ENCODE measurements around the gene RASIP1.
"Not testable (repeated sequence)": the region's sequence is repeated elsewhere in the genome, so short reads cannot be mapped to it uniquely, and the experiment has no call there.

Gene RASIP1

DNA sequence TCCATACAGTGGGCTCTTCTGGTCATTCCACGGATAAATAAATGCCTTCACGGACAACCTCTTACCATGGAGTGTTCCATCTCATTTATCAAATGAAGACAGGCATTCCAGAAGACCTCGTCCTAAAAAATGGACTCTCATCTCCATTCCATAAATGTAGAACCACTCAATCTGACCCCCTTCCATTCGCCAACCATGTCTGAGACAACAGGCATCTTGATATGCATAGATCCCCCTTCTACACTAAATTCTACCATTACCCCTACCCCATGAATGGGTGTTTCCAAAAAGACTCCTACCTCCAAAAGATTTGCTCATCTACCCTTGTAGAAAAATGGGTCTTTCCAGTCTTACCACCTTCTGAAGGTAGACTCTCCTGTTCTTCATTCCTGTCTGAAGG is 9.0 kb downstream of the RASIP1 start:
- no peak for DNase-seq (ENCODE audit: low read depth)

DNA sequence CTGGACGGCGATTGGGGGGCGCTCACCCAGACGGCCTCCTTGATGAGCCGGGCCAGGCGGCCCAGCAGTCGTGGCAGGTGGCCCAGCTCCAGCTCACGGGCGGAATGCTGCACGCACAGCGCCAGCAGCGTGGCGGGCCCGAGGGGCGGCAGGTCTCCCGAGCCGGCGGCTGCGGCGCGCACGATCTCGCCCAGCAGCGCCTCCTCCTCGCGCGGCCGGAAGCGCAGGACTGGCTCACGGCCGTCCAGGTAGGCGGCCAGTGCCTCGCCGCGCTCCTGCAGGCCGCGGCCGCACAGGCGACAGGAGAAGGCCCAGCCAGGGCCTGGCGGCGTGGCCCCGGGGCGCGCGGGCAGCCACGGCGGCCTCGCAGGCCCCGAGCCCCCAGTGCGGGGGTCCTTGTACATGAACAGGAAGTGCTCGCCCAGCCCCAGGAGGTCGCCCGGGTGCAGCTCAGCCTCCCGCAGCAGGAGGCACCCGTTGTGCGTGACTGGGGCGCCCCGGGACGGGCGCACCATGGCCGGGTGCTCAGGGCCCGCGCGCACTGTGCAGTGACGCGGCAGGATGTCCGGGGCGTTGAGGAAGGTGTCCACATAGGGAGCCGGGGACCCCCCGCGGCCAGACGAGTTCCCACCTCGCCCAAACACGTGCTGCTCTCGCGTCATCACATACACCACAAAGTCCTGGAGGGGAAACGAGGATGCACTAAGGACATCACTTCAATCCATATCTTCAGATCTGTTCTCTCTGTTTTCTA is 11.3 kb downstream of the RASIP1 start:
- DNase-seq (ENCODE audit: low read depth), result no peak

DNA sequence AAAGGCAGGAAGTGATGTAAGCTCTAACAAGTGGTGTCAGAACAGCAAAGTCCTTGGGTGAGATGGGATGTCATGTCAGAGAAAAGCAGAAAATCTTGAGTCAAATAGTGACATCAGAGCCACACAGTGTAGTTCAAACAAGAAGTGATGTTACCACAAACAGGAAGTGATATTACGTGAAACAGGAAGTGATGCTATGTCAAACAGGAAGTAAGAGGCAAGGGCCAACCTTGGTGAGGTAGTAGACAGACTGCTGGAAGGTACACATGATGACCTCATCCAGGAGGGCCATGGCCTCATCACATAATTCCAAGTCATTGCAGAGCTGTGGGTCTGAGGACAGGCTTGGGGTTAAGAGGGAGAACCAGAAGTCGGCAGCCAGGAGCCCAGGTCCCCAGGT is 13.9 kb downstream of the RASIP1 start:
- DNase-seq (ENCODE audit: low read depth), result no peak

DNA sequence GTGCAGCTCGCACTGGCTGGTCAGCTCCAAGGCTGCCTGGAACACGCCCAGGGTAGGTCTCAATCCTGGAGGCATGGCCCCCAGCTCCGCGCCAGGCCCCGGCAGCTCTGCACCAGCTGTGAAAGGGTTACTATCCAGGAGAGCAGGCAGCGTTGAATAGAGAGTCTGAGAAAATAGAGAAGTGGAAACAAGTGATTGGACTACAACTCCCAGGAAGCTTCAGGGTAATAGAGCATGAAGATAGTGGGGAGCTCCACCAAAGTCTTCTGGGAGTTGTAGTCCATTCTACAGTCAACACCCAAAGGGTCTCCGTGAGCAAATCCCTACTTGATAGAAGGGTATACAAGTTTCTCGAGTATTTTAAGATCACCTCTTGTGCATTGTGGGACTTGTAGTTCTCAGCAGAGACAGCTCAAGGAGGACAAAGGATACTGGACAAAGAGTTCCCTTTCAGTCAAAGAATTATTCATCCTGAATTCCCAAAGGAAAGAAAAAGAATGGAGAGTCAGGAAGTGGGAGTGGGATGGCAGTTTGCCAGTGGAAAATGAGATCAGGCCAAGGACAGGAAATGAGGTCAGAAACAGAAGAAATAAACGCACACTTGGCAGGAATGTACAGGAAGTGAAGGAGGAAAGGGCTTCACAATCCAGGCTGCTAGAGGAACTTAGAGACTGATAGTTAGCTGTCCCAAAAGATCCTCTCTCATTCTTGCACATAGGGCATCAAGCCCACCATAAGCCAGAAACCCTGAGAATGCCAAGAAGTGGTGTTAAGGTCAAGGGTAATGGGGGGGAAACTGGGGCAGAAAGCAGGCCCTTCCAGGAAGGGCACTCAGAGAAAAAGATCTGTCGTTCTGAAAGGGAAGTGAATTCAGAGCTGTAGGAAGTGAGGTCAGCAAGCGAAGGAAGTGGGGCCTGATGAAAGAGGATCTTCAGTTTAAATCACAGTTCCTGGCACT is 15.3 kb downstream of the RASIP1 start:
- DNase-seq (ENCODE audit: low read depth), result peak; percentile 93

DNA sequence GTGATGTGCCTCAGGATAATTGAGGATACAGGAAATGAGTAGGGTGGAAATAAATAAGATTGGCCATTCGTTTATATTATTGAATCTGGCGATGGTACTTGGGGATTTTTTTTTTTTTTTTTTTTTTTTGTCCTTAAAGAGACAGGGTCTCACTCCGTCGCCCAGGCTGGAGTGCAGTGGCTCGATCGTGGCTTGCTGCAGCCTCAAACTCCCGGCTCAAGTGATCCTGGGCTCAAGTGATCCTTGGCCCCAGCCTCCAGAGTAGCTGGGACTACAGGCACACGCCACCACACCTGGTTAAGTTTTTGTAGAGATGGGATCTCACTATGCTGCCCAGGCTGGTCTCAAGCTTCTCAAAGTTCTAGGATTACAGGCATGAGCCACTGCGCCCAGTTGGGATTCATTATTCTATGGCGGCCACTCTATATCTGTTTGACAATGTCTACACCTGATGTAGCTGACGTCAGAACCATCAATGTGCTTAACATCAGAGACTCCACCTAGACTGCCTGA is 18.2 kb downstream of the RASIP1 start:
- DNase-seq (ENCODE audit: low read depth), result no peak

DNA sequence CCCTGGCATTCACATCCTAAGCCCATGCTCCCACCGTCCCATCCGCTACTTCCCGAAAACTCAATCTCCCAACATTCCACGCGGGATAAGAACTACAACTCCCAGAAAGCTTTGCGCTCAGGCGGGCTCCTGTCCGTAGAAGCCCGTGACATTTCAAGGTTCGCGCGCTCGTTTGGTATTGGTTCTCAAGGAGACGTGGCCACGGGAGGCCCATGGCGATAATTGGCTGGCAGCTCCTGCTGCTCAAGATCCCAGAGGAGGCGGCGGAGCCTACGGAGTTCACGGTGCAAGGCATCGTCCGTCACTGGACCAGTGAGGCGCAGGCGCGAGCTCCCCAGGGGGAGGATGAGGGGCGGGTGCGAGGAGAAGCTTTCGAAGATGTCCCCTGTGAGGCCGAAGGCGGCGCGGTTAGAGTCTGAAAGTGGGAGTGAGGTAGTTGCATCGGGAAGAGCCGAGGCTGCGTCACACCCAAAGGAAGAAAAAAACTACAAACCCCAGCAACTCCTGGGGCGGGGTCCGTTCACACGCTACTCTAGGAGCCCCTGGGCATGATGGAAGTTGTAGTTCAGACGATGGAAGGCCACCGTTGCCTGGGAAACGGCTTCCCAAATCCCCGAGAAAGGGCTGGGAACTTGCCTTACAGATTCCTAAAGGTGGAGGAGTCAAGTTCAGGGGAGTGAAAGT is 19.7 kb downstream of the RASIP1 start:
- peak; percentile 87 for DNase-seq (ENCODE audit: low read depth)

DNA sequence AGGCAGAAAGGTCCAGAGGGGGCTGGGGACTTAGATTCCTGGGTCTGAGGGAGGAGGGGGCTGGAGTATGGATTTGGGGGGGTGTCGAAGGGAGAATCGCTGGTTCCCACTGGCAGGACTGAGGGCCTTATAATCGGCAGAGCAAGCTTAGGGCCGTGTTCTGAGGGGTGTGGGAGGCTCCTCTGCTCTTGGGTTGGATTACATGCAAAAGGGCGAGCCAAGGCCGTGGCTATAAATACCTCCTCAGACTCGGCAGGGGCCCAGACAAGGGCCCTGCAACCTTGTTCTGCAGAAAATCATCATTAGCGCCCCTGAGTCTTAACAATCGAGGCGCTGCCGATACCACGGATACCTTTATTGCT is 20.2 kb downstream of the RASIP1 start:
- no peak for DNase-seq (ENCODE audit: low read depth)

DNA sequence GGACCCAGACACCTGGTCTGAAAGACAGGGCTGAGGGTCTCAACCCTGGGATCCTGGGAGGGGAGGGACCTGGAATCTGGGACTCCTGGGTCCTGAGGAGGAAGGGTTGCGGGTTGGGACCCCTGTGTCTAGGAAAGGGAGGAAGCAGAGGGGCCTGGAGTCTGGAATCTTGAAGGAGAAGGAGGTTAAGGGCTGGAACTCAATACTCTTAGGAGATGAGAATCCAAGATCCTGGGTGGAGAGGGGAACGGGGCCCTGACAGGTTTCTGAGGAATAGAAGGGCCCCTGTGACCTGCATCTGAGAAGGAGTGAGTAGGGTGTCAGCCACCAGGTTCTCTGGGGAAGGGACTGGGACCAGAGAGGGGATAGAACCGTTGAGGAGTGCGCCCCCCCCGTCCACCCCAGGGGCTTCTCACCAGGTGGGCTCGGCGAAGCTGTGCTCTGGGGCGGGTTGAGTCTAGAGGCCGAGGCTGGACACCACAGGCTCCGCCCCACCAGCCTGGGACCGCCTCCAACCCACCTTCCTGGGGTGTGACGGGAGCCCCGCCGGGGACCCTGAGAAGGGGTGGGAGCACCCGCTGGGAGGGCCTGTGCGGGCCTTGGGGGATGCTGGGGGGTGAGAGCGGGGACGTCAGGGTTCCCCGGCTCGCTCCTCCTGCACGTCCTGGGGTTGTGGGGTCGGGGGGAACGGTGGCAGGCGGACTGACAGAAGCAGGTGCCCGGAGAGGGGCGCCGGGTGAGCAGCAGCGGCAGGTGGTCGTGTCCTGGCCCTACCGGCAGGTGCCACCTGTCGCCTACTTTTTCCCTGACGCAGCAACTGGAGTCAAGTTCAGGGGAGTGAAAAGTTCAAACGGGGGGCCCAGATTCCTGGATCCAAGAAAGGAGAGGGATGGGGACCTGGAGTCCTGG is 20.9 kb downstream of the RASIP1 start, which contains the start of gene MAMSTR:
Gene MAMSTR (minus strand): TSS at position 463 of the 909 bp plus-strand sequence. CDS start 694 bp downstream, outside the sequence.
- DNase-seq (ENCODE audit: low read depth), result no peak

DNA sequence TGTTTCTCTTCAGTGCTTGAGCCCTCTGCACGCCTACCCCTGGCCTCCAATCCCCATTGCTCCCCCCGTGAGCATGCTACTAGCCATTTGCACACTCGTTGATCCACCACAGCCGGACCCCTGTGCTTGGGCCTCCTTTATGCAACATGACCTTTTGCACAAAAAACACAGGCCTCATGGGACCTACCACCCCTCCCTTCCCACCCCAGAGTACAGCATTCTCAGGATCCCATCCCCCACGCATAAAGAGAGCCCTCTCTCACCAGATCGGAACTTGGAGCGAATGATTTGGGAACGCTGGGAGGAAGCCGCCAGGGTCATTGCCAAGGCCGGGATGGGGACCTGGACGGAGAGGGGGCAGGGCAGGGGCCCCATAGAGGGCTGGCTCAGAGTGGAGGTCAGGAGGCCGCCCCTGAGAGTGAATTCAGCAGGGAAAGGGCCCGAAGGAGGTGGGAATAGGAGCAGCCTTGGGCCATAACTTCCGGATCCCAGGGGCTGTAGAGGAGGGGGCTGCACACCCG is 21.6 kb downstream of the RASIP1 start:
- no peak for DNase-seq (ENCODE audit: low read depth)

DNA sequence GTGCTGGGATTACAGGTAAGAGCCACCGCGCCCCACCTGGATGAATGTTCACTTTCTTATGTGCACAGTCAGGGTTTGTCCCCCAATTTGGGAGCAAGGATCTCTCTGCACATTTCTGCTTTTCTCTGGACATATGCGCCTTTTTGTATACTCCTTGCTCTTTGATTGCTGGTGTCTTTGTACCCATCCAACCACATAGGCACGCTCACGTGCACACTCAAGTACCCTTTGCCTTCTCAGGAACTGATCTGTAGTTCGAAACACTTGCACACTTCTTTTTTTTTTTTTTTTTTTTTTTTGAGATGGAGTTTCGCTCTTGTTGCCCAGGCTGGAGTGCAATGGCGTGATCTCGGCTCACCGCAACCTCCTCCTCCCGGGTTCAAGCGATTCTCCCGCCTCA is 22.3 kb downstream of the RASIP1 start:
- DNase-seq (ENCODE audit: low read depth), result not testable (repeated sequence)

DNA sequence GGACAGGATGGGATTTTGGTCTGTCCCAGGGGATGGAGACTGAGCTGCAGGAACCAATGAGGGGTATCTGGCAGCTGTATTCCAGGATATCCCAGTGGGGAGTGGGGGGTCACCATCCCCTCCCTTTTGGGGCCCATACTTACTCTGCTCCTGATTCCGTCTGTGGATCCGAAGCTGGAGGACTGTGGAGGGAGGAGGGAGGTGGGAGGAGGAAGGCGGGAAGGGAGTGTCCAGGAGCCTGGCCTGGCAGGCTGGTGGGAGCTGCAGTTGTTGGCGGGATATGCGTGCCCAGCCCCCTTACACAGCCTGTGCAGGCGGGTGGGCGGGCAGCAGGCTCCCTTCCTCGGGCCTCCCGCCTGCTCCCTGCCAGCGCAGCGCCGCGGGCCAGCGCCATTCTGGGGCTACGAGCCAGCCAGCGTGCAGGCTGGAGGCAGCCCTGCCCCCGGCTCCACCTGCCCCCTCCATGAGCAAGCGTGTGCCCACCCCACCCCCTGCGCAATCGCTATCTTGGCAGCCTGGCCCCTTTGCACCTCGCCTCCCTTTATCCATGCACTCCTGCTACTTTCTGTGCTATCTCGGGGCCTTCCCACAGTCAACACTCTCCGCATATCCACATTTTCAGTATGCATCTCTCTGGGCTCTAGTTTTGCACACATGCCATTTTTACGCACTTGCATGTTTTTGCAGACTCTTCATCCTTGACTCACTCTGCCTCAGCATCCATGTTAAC is 23.7 kb downstream of the RASIP1 start:
- DNase-seq (ENCODE audit: low read depth), result no peak

DNA sequence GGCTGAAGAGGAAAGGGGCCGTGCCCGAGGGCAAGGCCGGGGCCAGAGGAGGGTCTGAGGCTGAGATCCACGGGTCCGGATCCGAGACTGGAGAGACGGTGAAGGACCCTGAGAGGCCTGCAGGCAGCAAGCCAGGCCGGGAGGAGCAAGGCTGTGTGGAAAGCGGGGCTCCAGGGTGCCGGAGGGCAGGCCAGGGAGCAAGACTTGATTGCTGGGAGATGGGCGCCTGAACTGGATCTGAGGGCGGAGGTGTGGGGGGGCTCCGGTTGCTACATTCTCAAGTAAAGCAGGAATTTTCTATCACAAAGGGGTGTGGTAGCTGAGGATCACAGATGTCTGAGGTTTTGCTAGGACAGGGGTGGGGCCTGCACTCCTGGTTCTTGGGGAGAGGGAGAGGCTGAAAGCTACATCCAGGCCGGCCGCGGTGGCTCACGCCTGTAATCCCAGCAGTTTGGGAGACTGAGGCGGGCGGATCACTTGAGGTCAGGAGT is 24.7 kb downstream of the RASIP1 start:
- DNase-seq (ENCODE audit: low read depth), result no peak

DNA sequence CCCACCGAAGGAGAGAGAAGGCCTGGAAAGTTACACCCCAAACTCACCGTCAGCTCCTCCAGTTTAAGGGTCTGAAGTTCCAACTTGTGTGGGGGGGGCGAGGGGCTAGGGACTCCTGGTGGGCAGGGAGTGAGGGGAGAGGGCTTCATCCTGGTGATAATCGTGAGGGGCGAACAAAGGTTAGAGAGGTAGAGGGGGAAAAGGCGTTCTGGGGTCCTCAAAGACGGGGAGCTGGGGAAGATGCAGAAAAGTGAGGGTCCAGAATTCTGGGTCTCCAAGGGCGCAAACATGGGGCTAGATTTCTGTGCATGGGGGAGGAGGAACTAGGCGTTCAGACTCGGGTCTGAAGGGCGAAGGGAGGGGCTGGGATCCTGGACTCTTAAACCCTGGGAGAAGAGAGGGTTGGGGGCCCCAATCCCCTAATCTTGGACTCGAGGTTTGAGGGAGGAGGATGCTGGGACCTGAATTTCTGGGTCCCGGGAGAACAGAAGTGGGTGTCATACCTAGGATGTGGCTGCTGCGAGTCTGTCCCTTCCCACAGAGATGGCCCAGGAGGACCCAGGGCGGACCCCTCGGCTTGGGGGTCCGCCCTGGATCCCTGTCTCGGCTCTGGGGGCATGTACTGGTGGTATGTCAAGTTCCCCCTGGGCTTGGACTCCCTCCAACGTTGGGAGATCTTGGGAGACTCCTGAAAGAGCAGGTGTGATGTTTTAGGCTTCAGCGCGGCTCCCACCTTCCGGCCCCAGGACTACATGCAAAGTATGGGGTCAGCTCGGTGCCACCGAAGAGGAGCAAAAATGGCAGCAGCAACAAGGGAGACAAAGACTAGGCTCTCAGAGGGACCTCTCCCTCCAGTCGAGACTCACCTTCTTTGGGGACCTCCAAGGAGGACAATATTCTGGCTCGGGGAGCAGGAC is 25.4 kb downstream of the RASIP1 start:
- no peak for DNase-seq (ENCODE audit: low read depth)

DNA sequence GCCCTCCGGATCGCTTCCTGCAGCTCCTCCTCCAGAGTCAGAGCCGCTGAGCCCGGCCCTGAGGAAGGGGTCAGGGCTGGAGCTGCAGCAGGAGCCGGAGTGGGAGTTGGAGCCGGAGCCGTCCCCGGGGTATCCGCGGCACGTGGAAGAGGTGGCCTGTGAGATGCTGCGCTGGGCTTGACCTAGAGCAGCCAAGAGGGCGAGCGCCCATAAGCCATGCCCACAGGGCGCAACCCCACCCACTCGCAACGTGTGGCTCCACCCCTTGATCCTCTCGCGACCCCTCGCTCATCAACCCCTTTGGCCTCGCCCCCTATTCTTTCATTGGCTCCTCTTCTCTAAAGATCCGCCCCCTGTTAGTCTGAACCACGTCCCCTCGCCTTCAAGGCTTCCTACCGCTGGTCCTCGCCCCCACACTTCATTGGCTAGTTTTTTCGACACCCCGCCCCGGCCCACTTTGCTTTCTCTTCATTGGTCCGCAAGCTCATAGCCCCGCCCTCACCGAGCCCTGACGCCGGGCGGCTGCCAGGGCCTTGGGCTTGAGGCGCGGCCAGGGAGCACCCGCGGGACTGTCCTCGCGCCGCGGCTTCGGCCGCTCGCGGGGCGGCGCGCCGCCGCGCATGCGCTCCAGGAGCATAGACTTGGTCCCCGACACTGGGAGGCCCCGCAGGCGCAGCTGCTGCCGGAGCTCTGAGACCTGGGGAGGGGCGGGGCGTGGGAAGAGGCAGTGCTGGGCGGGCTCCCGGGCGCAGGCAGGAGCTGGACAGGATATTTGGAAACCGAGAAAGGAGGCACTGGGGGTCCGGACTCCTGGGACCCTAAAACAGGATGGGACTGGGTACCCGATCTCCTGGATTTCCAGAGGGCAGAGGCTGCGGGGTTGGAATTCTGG is 26.3 kb downstream of the RASIP1 start:
- DNase-seq (ENCODE audit: low read depth), result peak; percentile 100

DNA sequence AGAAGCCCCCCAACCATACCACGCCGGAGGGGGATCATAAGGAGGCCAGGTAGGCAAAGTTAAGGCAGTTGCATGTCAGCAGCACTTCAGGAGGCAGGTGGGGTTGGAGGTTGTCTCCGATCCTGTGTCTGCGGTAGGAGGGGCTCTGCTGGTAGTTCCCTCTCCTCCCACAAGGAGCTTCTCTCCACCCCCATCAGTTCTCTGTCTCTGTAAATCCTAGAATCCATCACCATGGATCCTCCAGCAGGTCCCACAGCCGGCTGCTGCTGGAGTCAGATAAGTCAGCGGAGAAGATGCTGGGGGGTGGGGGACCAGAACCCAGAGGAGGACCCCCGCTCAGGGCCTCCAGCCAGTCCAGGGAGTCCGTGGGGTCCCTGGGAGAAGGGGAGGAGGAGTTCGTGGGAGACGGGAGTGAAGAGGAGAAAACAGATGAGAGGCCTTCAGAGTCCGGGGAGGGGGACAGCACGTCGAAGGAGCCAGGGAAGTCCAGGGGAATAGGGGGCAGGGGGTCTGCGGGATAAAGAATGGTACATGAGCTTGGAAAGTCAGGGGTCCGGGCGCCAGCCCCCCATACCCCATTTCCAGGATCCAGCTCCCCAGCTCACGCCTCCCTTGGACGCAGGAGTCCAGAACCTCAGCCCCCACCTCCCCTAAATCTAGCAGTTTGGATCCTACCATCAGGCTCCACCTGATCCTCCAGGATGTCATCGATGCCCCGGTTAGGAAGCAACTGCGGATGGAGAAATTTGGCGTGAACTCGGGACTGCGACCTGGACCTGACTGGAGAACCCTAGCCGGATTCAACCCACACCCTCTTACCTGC is 27.2 kb downstream of the RASIP1 start:
- no peak for DNase-seq (ENCODE audit: low read depth)

DNA sequence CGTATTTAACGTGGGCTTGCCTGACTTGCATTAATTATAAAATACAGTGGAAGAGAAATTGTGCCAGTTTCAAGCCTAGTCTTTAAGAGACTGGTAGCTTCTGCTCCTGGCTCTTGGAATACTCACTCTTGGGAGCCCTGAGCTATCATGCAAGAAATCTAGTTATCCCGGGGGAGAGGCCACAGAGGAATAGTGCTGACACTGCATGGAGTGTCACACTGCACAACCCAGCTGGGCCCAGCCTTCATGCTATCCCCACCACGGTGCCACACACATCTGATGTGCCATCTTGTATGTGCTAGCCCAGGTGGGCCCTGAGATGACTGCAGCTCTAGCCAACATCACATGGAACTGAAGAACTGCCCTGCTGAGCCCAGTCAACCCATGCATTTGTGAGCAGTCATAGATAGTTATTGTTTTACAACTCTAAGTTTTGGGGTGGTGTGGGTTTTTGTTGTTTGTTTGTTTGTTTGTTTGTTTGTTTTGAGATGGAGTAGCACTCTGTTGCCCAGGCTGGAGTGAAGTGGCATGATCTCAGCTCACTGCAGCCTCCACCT is 29.2 kb downstream of the RASIP1 start:
- no peak for DNase-seq (ENCODE audit: low read depth)

DNA sequence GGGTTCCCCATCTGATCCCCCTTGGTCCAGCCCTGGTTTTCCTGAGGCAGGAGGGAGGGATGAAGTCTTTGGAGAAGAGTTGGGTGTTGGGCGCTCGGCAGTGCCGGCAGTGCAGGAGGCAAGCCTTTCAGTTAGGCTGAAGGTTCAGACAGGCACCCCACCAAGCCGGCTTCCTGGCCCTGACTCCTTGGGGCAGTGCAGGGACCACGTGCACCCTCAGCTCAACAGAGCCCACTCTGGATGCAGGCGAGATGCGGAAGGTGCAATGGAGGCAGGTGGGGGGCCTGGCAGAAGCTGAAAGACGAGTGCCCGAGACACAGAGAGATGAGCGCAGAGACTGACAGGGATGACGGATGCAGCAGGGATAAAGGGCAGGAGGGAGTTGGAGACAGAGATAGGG is 31.9 kb downstream of the RASIP1 start:
- no peak for DNase-seq (ENCODE audit: low read depth)

All from CMK (cell line).